LNCaP clone FGC (cell line): ENCODE results near the gene BTBD19.
"Not testable (repeated sequence)": the region's sequence is repeated elsewhere in the genome, so short reads cannot be mapped to it uniquely, and the experiment has no call there.

Source experiments
- DNase-seq: peaks from one replicate; pipeline ENCODE4 v3.0.0-alpha.2; 2011; ENCODE audit warnings: low read depth
- H3K4me3 ChIP-seq: 2 replicates; pipeline ENCODE4 v1.5.1; 2011; ENCODE audit warnings: mild to moderate bottlenecking, low read depth, low read length, control low read depth
- CTCF ChIP-seq: IDR thresholded peaks from 2 replicates; pipeline ENCODE4 v1.5.1; 2012; ENCODE audit warnings: mild to moderate bottlenecking; ENCODE audit not compliant: control insufficient read depth, insufficient read depth; ENCODE audit errors: extremely low read depth

BTBD19 gene

DNA sequence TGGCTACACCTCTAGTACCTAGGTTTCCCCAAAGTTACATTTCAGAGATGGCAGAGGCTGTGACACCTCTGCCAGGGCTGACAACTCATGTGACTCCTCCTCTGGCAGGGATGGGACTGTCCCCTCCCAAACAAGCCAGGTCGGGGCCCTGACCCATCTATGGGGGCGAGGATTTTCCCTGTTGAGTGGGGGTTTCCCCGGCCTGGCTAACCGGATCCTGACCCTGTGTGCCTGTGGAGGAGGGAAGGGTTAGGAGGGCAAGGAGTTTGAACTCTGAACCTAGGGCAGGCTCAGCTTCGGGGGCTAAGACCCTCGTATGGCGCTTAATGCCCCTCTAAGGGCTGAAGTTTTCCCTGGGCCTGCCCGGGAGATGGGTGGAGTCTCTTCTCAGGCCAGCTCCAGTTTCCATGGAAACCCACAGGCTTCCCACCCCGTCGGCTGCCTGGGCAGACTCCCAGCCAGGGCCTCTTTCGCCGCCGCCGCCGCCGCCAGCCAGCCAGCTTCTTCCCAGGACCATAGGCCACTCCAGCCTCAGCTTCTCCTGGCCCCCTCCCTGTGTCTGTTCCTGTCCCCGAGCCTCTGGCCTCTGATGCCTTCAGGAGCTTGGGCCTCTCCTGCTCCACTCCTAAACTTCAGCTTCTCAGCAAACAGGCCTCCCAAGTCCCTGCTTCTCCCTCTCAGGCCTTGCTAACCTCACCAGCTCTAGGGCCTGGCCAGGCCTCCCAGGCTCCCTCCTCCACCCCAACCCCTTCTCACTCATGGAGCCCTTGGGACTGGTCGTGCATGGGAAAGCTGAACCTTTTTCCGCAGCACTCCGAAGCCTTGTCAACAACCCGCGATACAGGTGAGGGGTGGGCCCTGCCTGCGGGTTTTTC lies at the start of gene BTBD19:
TSS of gene BTBD19 (plus strand) at position 461 of the 875 bp plus-strand sequence. CDS start at position 759, 298 bp downstream.
- TF ChIP-seq CTCF = no peak
- no peak for DNase-seq
- no peak within 1 kb of the TSS for H3K4me3 ChIP-seq

- no peak for TF ChIP-seq CTCF
- no peak overlapping the region for H3K4me3 ChIP-seq
- DNase-seq = no peak
Observed at GRCh38 chr1:44759077-44759476, 49.2 kb upstream of the BTBD19 start.

- no peak for TF ChIP-seq CTCF
- no peak for DNase-seq
- no peak overlapping the region for H3K4me3 ChIP-seq
Observed at GRCh38 chr1:44760876-44761275, 47.4 kb upstream of the BTBD19 start.

- DNase-seq, H3K4me3 ChIP-seq: not testable (repeated sequence)
Observed at GRCh38 chr1:44766421-44766820, 41.9 kb upstream of the BTBD19 start.

GRCh38 chr1:44775078-44775929 lies 33.0 kb upstream of the BTBD19 start, which contains the start of gene RPS8:
Gene RPS8, plus strand, starts transcription at chr1:44775540. Its CDS starts 57 bp downstream, at chr1:44775597.
- DNase-seq = peak; percentile 77

GRCh38 chr1:44775930-44776729 lies 32.2 kb upstream of the BTBD19 start:
- no peak for TF ChIP-seq CTCF
- H3K4me3 ChIP-seq = peak overlapping the region; percentile 98
- DNase-seq = no peak

More at GRCh38 chr1:44775078-44775929, 33.0 kb upstream of the BTBD19 start, which contains the start of gene RPS8:
- no peak for TF ChIP-seq CTCF
- peak within 1 kb of the TSS; percentile 98 for H3K4me3 ChIP-seq
